GM19463 (cell line): ENCODE results near the gene IPO5.
"Not testable (repeated sequence)": the region's sequence is repeated elsewhere in the genome, so short reads cannot be mapped to it uniquely, and the experiment has no call there.

Experiments
- ATAC-seq: cut with Tn5 transposase; IDR thresholded peaks from one replicate; pipeline ENCODE4 v1.9.1; 2021; ENCODE audit warnings: mild to moderate bottlenecking, moderate library complexity; ENCODE audit not compliant: unreplicated experiment

The IPO5 gene

GRCh38 chr13:97948041-97948440 lies 5.4 kb upstream of the IPO5 start:
- ATAC-seq = no peak

- not testable (repeated sequence) for ATAC-seq
Measured at GRCh38 chr13:97949316-97949715, 4.2 kb upstream of the IPO5 start.

DNA sequence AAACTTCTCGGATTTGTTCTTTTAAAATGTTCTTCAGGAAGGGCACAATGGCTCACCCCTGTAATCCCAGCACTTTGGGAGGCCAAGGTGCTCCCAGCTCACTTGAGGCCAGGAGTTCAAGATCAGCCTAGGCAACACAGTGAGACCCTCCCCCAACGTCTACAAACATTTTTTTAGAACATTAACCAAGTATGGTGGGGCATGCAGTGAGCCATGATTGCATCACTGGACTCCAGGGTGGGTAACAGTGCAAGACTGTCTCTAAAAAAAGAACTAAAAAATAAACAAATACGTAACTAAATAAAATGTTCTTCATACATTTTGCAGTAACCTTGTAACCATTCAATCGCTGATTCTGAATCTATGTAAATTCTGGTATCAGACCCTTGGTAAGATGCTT lies 2.1 kb upstream of the IPO5 start:
- ATAC-seq = no peak

GRCh38 chr13:97952831-97953230 lies 644 bp upstream of the IPO5 start:
- ATAC-seq = not testable (repeated sequence)

GRCh38 chr13:97961340-97961739 lies 7.9 kb downstream of the IPO5 start:
- ATAC-seq = no peak

DNA sequence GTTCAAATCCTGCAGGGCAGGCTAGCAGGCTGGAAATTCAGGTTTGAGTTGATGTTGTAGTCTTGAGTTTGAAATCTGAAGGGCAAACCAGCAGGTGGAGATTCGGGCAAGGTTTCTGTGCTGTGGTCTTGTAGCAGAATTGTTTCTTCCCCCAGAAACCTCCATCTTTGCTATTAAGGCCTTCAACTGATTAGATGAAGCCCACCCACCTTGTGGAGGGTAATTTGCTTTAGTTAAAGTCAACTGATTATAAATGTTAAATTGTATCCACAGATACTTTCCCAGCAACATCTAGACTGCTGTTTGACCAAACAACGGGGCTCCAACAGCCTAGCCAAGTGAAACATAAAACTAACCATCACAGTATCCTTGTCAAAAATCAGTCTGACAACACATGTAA lies 9.4 kb downstream of the IPO5 start:
- no peak for ATAC-seq

- no peak for ATAC-seq
Measured at GRCh38 chr13:97967226-97967625, 13.8 kb downstream of the IPO5 start.

GRCh38 chr13:97967948-97968347 lies 14.5 kb downstream of the IPO5 start:
- no peak for ATAC-seq

DNA sequence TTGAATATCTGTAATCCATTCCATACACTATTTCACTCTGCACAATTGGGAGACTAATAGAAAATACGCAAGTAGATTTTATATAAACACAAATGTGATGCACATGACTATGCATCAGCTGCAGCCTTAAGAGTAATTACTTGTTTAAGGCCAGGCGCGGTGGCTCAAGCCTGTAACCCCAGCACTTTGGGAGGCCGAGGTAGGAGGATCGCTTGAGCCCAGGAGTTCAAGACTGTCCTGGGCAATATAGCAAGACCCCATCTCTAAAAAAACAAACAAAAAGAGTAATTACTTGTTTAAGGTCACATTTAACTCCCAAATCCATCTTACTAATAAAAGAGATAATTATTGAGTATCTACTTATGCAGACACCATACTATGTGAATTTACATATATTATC lies 18.0 kb downstream of the IPO5 start:
- no peak for ATAC-seq

- no peak for ATAC-seq
Measured at GRCh38 chr13:97974773-97975172, 21.3 kb downstream of the IPO5 start.

DNA sequence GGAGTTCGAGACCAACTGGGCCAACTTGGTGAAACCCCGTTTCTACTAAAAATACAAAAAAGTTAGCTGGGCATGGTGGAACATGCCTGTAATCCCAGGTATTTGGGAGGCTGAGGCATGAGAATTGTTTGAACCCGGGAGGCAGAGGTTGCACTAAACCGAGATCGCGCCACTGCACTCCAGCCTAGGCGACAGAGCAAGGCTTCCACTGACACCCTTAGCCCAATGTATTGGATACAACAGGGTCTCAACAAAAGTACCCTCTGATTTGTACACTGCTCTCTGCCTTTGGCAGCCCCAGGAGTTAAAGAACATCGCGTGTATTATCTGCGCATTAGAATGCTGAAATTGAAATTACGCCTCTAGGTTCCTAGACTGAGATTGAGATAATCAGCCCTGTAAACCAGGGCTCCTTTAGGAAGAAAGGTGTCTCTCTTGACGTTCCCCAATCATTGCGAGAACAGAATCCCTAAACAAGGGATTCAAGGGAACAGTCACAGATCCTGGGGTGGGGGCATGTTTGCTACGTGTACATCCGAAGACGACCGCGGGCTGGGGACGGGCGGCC lies 21.9 kb downstream of the IPO5 start:
- no peak for ATAC-seq

DNA sequence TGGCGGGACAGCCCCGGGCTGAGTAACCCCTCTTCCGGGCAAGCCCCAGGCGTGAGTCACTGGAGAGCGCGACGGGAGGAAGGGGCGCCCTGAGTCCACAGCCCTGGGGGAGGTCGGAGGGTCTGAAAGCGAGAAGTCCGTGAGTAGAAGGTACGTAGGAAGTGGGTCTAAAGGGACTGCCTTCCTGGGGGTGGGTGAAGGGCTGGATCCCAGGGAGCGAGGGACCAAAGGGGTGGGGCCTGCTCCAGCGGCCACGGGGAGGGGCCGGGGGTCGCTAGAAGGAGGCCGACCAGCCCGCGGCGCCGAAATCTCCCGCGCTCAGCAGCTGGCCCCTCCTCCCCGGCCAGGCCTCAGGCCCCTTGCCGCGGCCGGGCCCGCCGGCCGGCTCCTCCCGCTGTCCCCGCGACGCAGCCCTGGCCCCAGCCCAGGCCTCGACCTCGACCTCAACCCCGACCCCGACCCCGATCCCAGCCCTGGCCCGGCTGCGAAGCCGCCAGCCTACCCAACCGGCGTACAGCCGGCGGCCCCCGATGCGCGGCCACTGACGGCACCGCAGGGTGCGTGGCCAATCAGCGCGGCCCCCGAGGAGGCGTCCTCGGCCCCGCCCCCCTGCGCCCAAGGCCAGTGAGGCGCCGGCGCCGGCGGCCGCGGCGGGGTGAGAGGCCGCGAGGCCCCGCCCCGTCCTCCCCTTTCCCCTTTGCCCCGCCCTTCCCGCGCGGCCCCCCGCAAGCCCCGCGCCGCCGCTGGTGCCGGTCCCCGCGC lies 22.6 kb downstream of the IPO5 start:
- peak; percentile 85 for ATAC-seq

DNA sequence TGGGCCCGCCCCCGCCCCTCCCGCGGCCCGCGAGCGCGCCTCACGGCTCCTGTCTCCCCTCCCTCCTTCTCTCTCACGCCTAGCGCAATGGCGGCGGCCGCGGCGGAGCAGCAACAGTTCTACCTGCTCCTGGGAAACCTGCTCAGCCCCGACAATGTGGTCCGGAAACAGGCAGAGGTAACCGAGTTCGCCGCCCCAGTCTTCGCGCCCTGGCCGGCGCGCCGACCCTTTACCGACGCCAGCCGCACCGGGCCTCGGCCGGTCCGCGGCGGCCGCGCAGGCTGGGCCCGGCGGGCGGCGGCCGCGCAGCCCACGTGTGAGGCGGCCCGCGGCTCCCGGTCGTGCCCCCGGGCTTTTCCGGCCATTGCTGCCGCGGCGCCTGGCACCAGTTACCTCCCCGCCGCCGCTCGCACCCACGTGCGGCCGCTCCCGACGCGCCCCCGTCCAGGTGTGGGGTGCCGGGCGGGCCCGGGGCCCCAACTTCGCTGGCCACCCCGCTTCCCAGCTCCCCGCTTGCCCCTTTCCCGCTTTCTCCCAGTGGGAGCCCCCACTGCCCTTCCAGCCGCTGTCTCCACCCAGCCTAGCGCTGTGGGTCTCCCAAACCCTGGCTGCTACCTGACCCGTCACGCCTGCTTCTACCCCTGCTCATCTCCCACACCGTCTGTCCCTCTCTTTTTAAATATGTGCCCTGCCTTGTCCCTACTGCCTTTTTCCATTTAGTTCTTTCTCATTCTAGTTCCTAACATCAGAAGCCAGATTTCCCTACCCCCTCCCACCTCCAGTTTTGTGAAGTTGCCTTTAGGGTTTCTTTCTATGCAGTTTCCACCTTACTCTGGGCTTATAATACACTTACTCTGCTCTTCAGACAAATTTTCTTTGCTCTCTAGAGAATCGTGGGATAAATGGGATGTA lies 23.4 kb downstream of the IPO5 start:
- ATAC-seq = peak; percentile 24

DNA sequence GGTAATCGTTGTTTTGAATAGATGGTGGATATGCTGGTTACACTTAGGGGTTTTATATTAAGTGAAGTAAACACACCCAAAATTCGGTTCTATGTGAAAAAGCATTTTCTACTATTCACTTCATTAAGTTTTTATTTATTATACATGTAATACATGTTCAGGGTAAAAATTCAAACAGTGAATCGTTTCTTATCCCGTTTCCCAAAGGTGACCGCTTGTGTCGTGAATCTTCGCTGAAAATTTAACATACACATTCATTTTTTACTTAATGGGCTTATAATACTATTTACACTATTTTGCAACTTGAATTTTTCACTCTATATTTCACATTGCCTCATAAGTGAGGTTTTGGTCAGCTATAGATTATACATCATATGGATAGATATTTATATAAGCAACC lies 24.5 kb downstream of the IPO5 start:
- no peak for ATAC-seq

GRCh38 chr13:97978651-97979050 lies 25.2 kb downstream of the IPO5 start:
- no peak for ATAC-seq

DNA sequence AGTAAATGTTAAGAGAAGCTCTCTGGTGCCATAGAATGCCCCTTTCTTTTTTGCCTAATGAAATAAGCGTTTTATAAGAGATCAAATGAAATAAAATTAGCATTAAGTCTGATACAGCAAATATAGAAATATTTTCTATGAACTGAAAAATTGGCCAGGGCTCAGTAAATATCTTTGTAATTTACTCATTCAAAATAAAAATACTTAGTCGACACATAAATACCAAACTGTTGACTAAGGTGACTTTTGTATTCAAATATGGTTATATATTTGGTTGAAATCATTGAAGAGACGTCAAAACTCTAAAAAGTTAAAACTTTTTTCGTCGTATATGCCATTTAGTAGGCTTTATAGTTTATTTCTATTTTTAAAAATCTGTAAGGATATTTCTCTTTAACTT lies 25.6 kb downstream of the IPO5 start:
- ATAC-seq = no peak

- no peak for ATAC-seq
Measured at GRCh38 chr13:97979556-97979955, 26.1 kb downstream of the IPO5 start.

- ATAC-seq = no peak
Measured at GRCh38 chr13:97982286-97982685, 28.8 kb downstream of the IPO5 start.

GRCh38 chr13:97986835-97987234 lies 33.4 kb downstream of the IPO5 start:
- ATAC-seq = peak; percentile 96

DNA sequence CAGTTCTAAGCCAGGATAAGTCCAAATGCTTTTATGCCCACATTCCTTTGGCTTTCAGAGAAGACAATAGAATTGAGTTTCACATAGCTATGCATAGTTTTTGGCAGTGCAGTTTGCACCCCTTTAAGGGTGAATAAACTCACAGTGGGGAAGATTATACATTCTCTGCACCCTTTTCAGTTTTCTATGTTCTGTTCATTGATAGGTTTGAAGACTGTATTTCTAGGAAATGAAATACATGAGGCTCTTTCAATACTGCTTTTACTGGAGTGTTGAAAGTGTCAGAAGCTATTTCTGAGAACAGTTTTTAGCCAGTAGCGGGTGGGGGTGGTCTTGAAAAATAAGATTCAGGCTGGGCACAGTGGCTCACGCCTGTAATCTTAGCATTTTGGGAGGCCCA lies 46.2 kb downstream of the IPO5 start:
- ATAC-seq = no peak

- ATAC-seq = no peak
Measured at GRCh38 chr13:98004107-98004506, 50.6 kb downstream of the IPO5 start.

- ATAC-seq = not testable (repeated sequence)
Measured at GRCh38 chr13:98004997-98005396, 51.5 kb downstream of the IPO5 start.
